GM19035 (cell line): ENCODE data around the gene DUS4L.

Source experiments
- ATAC-seq: cut with Tn5 transposase; IDR thresholded peaks from one replicate; pipeline ENCODE4 v1.9.1; 2021; ENCODE audit not compliant: unreplicated experiment

DUS4L gene

GRCh38 chr7:107579885-107580715 lies 16.3 kb downstream of the DUS4L start, which contains the start of gene BCAP29:
TSS of gene BCAP29 (plus strand) at chr7:107580246. CDS start at chr7:107580773, 527 bp downstream.
- peak; percentile 92 for ATAC-seq

DNA sequence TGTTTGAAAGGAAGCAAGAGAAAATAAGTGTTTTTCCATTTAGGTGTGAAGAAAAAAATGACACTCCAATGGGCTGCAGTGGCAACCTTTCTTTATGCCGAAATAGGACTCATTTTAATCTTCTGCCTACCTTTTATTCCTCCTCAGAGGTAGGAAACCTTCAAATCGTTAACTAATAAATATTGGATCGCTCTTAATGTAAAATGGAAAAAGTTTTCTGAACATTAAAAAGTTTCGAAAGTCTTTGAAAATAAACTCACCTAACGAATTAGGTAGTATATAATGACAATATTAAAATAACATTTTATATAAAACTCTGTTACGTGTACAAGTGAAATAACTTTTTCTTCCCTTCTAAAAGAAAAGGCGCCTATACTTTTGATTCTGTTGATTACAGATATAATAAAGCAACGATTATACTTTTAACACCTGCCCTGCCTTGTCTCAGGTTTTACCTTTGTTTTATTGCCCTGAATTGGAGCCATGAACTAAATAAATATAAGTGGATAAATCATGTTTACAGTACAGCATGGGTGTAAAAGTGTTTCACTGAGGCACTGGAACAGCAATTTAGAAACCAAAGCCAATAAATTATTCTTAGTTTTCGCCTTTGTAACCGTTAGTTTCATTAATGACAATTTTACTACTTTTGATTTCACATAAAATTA lies 17.1 kb downstream of the DUS4L start:
- ATAC-seq = no peak

DNA sequence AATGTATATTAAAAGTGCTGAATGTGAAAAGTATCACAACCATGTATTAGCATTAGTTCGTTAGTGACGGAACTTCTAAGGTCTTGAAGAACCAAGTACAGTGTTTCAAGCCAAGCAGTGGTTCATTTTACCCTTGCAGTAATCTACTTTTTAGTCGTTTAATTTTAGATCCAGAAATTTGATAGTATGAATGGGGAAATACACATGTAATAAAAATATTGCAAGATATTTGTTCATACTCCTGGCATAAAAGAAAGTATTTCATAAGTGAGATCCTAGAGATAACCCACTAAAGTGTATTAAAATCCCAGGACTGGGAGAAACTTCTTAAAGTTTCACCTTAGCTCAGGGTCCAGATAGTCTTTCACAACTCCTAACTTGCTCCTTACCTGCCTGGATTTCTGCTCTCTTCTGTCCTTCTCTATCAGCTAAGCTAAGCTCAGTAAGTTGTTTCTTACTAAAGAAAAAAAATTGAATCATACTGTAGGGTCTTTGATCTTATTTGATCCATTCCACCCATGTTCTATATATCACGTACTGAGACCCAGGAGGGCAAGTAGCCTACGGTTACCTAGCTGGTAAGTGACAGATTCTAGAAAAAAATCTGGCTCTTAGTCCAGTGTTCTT lies 17.7 kb downstream of the DUS4L start:
- no peak for ATAC-seq

GRCh38 chr7:107582875-107583274 lies 19.1 kb downstream of the DUS4L start:
- ATAC-seq = no peak

GRCh38 chr7:107584716-107585115 lies 20.9 kb downstream of the DUS4L start:
- ATAC-seq = no peak

DNA sequence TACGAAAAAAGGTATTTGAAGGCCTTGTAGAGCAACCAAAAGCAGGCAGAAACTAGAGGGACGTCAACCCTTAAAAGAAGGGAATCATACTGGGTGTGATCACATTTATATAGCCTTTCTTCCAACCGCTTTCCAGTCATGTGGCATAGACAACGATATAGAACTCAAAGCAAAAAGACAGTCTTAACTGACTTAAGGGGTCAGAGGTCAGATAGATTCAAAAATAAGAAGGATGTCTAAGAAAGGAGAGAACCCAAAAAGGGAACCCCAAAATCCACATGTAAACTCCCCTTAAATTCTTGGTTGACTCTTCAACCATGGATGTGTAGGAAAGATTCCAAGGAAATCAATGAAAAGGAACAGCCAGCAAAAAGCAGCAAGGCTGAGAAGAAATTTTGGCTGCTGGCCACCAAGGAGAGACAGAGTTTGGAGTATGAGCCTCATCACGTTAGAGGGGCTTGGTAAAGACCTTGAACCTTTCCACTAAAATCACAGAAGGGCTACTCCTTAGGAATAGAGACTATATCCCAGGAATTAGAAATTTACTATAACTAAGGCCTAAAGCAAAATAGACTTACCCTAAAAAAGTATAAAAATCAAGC lies 24.9 kb downstream of the DUS4L start:
- no peak for ATAC-seq

GRCh38 chr7:107591421-107591820 lies 27.6 kb downstream of the DUS4L start:
- ATAC-seq = no peak

- ATAC-seq = no peak
These were observed 28.7 kb downstream of the DUS4L start for GRCh38 chr7:107592361-107593024.

GRCh38 chr7:107593025-107593410 lies 29.2 kb downstream of the DUS4L start:
- no peak for ATAC-seq

DNA sequence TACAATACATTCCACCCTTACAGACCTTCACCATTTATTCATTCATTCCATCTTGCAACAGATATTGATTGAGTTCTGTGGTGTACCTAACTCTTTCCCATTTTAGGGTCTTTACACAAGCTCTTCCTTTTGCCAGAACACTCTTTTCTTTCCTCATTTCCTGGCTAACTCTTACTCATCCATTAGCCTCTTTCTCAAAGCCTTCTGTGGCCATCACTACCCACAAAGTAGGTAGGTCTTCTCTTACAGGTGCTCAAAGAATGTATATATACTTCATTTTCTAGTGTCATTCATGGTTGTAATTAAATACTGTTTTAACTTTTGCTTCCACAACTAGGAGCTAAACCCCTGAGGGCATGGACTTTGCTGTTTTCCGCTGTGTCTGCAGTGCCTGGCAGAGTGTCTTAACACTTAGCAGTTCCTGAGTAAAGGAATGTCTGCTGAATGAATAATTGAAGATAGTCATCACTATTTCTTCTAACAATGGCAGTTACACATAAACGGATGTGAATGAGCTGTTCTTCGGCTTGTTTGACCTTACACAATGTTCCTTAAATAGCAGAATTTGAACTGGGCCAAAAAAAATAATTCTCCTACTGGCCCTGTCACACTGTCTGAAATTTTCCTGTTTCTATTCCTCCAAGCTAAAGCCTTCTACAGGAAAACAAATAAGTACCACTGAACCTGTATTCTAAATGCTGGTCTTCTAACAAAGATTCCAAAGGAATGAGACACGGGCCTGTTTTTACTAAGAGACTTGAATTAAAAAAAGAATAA lies 31.4 kb downstream of the DUS4L start:
- no peak for ATAC-seq

DNA sequence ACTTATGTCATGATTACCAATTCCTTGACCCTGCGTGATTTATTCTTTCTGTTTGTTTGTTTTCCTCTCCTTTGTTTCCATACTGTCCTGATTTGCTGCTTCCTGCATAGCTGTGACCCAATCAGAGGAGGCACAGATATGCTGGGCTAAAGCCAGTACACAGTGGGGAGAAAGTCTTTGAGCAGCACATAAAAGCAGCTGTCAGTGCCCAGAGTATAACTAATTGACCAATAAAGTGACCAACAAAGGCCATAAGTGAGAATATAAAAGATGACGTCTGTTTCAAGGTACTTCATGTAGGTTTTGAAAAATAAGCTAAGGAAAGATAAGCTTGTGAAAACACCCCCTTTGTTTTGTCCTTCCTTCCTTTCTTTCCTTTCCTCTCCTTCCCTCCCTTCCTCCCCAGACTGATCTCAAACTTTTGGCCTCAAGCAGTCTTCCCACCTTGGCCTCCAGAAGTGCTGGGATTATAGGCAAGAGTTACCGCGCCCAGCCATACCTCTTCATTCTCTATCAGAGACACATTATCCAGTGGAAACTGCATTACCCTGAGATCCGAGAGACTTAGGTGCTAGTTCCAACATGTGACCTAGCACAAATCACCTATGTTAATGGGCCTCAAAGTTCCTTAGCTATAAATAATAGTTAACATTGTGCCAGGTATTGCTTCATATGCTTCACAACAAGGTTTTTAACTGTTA lies 33.3 kb downstream of the DUS4L start:
- ATAC-seq = no peak

GRCh38 chr7:107597582-107597916 lies 33.8 kb downstream of the DUS4L start:
- no peak for ATAC-seq

DNA sequence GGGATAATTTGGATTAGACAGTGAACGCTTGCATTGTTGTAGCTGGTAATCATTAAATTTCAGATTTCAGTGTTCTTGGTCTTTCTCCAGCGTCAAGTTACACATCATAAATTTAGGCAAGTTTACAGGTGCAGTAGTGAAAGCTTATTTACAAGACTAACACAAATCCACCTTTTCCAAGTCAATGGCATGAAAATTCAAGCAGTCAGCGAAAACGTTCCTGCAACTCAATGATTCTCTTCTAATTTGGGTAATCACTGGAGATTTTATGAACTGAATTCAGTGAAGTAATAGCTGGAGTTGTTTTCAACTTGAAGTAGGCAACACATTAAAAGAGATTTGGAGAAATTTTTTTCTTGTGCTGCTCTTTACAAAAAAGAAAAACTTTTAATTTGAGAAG lies 34.2 kb downstream of the DUS4L start:
- ATAC-seq = no peak

DNA sequence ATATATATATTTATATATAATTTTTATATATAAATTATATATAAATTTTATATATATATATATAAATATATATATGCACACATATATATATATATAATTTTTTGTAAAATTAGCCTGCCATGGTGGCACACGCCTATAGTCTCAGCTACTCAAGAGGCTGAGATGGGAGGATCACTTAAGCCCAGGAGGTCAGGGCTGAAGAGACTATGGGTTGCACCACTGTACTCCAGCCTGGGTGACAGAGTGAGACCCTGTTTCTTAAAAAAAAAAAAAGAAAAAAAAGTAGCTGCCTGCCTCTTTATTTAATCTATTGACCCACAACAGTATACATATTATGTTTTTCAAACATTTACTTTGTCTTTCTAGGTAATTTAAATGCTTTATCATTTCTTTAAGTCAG lies 35.5 kb downstream of the DUS4L start:
- ATAC-seq = no peak

DNA sequence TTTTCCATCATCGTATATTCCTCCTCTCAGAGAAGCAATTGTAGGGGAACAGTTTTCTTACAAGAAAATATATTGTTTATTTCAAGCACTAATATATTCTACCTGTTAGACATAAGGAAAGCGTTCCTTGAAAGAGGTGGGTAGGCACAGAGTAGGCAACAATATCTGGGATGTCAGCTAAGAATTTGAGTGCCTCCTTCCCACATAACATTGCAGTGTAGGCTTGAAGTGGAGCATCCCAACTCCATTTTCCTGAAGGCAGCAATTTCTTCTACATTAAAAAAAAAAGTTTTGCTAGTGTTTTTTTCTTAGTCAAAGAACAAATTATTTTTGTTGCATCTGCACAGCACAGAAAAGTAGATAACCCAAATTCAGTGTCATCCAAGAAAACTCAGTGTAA lies 37.0 kb downstream of the DUS4L start:
- ATAC-seq = no peak

DNA sequence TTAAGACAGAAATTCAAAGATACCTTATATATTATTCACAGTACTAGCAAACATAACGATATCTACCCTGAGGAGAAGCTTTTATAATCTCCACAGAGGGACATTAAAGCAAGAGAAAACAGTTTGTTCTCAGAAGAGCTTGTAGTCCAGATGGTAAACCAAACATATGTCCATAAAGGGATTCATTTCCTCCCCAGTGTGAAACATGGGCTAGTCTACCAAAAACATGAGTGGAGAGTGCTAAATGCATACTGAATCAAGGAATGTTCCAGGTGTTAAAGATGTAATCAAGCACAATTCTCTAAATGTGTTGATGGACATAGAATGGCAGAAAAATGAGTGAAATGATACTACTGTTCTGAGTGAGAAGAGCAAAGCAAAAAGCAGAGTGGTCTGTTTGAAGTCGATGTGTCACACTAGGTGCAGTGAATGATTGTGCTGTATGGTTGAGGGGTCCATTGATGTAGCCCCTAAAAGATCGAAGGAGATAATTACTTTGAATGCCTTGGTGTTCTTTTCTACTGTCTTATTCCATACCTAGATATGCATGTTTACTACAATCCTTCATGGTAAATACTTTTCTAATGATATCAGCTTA lies 41.5 kb downstream of the DUS4L start:
- ATAC-seq = no peak

DNA sequence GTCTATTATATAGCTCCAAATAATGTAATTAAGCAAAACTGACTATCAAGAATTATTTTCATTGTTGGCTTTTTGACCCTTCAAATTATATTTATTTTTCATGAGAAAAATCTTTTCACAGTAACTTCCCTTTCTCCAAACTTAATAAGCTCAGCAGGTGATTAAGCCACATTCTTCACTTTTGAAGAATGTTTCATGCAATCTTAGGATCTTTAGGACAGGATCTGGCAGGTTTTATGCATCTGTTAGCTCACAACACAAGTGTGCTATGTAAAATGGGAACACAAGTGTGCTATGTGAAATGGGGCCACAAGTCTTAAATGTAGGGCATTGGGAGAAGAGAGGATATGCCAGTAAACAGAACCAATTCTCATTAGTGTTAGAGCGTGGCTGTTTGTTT lies 42.5 kb downstream of the DUS4L start:
- no peak for ATAC-seq

- no peak for ATAC-seq
These were observed 46.1 kb downstream of the DUS4L start for GRCh38 chr7:107609811-107610261.

DNA sequence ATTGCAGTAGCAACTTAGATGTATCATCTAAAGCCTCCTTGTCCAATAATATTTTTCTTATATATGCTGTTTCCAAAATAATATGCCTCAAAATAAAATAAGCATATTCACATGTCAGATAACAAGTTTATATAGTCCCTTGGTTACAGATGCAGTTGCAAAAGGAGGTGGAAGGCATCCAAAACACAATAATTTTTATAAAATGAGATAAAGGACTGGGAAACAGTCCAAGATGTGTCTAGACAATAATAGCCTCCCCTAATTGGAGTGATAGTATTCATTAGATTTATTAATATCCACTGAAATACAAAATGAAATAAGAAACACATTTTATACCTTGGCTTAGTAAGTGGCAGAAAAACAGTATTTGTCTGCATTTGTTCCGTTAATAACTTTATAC lies 46.6 kb downstream of the DUS4L start:
- ATAC-seq = no peak
